Mesodermal cell (in vitro differentiated cells): ENCODE data around the gene NNMT.

Experiments
- H3K27ac ChIP-seq: 2 replicates; pipeline ENCODE4 v1.7.0; 2013; ENCODE audit warnings: mild to moderate bottlenecking, low read depth, low read length, moderate library complexity; ENCODE audit not compliant: severe bottlenecking
- H3K36me3 ChIP-seq: 2 replicates; pipeline ENCODE4 v1.7.1; 2013; ENCODE audit warnings: mild to moderate bottlenecking, low read length, moderate library complexity; ENCODE audit not compliant: control insufficient read depth, insufficient read depth
- H3K4me1 ChIP-seq: one replicate; pipeline ENCODE4 v1.7.1; 2013; ENCODE audit warnings: mild to moderate bottlenecking, low read length; ENCODE audit not compliant: insufficient read depth, control insufficient read depth, poor library complexity, severe bottlenecking
- H3K4me3 ChIP-seq: 2 replicates; pipeline ENCODE4 v1.7.0; 2013; ENCODE audit warnings: low read length, control low read depth, mild to moderate bottlenecking; ENCODE audit not compliant: insufficient read depth, poor library complexity, severe bottlenecking; ENCODE audit errors: extremely low read depth
- H3K9me3 ChIP-seq: 2 replicates; pipeline ENCODE4 v1.7.1; 2013; ENCODE audit warnings: mild to moderate bottlenecking, low read length, moderate library complexity; ENCODE audit not compliant: control insufficient read depth
- WGBS, 2 experiments: methylation state at CpG; one replicate each; pipeline ENCODE4 v1.1.5; 2013; ENCODE audit warnings: missing lambda C conversion rate in 2 of 2; ENCODE audit not compliant: insufficient coverage in 2 of 2; 5-methylcytosine and 5-hydroxymethylcytosine counted together

Gene NNMT

DNA sequence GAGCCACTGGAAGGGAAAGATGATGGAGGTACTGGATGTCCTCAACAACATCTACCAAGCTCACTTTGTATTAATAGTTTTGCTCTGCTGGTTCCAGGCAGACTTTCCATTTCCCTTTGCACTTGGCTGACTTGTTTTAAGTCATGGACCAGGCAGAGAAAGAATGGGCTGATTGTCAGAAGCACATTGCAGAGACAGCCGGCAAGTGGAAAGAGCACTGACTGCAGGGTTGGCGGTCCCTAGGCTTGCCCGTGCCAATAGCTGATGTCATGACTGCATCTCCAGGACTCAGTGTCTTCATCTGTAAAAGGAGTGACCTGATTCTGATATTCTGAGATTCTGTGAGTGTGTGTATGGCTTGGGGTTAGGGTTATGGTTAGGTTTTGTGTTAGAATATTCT is 20.9 kb upstream of the NNMT start:
- H3K36me3 ChIP-seq = no peaks in the 10 kb centered on the region
- H3K4me1 ChIP-seq = peaks cover 7% of the 10 kb centered on the region
- H3K4me3 ChIP-seq = no peak overlapping the region
- 84 to 94% methylated on average over 3 of the region's 3 CpGs for WGBS, 2 experiments
- no peaks in the 10 kb centered on the region for H3K9me3 ChIP-seq
- H3K27ac ChIP-seq = no peak overlapping the region

DNA sequence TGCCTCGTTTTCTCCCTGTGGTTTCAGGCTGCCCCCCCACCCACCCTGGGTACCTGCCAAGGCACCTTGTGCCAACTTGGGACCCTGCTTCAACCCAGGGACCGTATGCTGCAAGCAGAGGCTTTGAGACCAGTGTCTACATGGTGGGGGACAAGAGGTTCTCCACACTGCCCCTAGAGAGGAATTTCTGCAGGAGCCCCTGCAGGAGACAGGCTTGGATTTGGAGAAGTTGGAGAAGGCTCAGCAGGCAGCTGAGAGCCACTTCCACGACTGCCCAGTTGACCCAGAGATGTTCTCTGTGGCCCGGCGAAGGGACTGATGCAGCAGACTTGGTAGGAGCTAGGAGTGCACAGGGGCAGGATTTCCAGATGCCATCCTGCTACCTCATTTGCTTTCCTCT is 20.1 kb upstream of the NNMT start:
- H3K36me3 ChIP-seq = no peaks in the 10 kb centered on the region
- peaks cover 14% of the 10 kb centered on the region for H3K4me1 ChIP-seq
- no peak overlapping the region for H3K4me3 ChIP-seq
- WGBS, 2 experiments = 65 to 69% methylated on average over 4 of the region's 5 CpGs
- no peak overlapping the region for H3K27ac ChIP-seq
- no peaks in the 10 kb centered on the region for H3K9me3 ChIP-seq

DNA sequence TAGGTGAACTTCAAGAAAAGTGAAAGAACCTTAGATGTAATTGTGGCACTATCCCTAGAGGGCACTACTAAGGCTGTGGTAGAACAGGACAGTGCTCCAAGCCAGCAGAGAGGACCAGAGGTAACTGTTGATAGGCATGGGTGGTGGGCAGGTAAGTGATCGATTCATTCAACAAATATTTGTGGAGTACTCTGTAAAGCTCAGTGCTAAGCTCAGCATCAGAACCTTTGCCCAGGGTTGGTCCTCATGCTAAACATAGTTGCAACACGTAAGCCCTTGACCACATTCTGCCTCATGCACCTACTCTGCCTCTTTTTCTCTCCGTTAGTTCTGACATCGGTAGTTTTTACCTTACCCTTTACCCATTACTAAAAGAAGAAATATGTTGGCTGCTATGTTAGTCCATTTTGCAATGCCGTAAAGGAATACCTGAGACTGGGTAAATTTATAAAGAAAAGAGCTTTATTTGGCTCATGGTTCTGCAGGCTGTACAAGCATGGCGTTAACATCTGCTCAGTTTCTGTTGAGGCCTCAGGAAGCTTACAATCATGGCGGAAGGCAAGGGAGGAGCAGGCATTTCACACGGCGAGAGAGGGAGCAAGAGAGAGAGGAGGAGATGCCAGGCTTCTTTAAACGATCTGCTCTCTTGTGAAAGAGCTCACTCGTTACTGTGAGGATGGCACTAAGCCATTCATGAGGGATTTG is 18.4 kb upstream of the NNMT start:
- H3K4me3 ChIP-seq = no peak overlapping the region
- H3K36me3 ChIP-seq = no peaks in the 10 kb centered on the region
- H3K9me3 ChIP-seq = no peaks in the 10 kb centered on the region
- 87 to 88% methylated on average over 8 of the region's 11 CpGs for WGBS, 2 experiments
- H3K4me1 ChIP-seq = peaks cover 28% of the 10 kb centered on the region
- no peak overlapping the region for H3K27ac ChIP-seq

DNA sequence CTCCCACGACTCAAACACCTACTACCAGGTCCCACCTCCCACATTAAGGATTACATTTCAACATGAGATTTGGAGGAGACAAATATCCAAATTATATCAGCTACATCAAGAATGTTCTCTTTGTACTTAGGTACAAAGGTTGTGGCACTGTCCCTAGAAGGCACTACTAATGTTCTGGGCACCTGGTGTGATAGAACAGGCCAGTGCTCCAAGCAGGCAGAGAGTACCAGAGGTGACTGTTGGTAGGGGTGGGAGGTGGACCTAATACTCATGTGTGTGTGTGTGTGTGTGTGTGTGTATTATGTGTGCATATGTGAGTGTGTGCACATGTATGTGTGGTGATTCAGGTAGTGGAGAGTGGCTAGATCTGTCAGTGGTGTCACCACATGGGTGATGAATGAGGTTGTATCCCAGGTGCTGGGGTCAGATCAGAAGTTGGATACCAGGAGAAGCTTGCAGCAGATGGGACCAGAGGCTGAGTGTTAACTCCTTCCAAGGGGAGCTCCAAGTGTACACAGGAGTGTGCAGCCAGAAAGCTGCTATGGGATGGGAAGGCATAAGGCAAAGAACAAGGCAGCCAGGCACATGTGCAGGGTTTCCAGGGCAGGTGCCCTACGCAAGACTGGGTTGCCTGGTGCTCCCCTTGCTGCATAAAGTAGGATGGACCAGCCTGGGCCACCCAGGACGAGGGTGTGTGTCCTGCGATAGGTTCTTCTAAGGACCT is 17.7 kb upstream of the NNMT start:
- 87 to 90% methylated on average over 3 to 4 of the region's 4 CpGs for WGBS, 2 experiments
- H3K9me3 ChIP-seq = no peaks in the 10 kb centered on the region

DNA sequence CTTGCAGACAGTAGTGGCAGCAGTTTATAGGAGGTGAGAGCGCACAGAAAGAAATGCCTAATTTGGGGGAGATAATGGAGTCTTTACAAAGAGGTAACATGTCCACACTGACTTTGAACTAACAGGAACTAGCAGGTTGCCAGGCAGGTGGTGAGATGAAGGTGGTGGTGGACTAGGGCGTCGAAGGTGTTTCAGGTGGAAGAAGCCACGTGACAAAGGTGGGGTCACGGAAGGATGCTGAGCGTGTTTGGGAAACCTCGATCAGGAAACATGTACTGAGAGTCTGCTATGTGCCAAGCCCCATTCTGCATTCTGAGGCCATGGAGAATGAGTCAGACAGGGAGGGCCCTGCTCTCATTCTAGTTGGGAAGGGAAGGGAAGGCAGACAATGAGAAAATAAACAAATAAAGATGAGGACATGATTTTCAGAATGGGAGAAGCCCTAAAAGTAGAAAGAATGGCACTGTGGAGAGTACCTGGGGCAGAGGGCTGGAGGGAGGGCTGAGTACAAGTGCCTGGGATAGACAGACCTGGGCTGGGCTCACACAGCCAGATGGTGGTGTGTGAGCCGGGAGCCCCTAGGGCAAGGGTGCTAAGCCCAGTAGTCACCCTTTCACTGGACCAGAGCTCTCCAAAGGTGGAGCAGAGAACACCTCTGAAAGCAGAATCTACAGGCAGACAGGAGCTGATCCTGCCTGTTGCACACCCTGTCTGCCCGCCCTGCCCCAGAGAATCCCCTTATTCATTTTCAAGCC is 16.2 kb upstream of the NNMT start:
- Histone ChIP-seq H3K27ac (no peak overlapping the region), H3K4me3 (no peak overlapping the region), H3K4me1 (peaks cover 35% of the 10 kb centered on the region), H3K9me3 (no peaks in the 10 kb centered on the region), H3K36me3 (no peaks in the 10 kb centered on the region)
- WGBS, 2 experiments = 86 to 91% methylated on average over 7 to 9 of the region's 9 CpGs

More for the DNA sequence above, 17.7 kb upstream of the NNMT start:
- Histone ChIP-seq H3K27ac (no peak overlapping the region), H3K4me3 (no peak overlapping the region), H3K4me1 (peaks cover 33% of the 10 kb centered on the region), H3K36me3 (no peaks in the 10 kb centered on the region)

DNA sequence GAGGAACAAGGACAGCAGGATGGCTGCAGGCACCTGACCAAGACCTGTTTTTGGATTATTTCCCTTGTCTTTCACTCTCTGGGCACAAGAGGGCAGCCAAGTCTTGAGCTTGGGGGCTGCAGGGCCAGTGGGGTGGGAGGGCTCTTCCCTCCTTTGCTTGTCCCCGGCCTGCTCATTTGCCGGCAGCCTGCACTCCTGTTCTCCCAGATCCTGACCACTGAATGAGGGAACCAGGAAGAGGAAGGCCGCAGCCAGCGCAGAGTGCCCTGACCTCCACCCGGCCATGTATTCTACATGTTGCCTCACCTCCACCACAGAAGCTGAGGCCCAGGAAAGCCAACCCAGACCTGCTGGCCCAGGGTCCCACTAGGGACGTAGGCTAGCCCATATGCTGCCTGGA is 15.5 kb upstream of the NNMT start:
- Histone ChIP-seq H3K4me1 (peaks cover 42% of the 10 kb centered on the region), H3K27ac (no peak overlapping the region), H3K36me3 (no peaks in the 10 kb centered on the region), H3K4me3 (no peak overlapping the region), H3K9me3 (no peaks in the 10 kb centered on the region)
- WGBS, 2 experiments = 31 to 33% methylated on average over 3 to 6 of the region's 6 CpGs

DNA sequence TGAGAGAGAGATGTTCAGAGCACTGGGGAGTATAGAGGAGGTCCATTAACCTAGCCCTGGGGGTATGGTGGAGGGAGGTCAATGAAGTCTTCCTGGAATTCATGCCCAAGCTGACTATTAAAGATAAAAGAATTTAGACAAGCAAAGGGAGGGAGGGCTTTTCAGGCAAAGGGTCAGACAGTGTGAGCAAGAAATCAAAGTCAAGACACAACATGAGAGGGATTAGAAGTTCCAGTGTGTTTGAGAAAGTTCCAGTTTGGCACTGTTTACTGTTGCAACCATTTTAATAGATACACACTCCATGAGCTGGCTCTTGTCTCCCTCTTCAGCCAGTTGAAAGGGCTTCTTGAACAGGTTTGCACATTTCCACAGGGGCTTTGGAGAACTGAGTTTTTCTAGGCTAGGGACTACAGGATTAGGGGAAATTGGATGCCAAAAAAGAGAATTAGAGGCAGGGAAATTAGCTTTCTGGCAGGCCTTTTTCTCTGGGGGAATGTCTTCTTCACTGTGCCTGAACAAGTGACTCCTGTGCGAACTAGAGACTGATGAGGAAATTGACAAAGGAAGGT is 14.7 kb upstream of the NNMT start:
- H3K4me3 ChIP-seq = no peak overlapping the region
- peaks cover 49% of the 10 kb centered on the region for H3K4me1 ChIP-seq
- H3K36me3 ChIP-seq = no peaks in the 10 kb centered on the region
- no peaks in the 10 kb centered on the region for H3K9me3 ChIP-seq
- 100% methylated on average over 1 of the region's 1 CpG for WGBS, 2 experiments
- no peak overlapping the region for H3K27ac ChIP-seq

DNA sequence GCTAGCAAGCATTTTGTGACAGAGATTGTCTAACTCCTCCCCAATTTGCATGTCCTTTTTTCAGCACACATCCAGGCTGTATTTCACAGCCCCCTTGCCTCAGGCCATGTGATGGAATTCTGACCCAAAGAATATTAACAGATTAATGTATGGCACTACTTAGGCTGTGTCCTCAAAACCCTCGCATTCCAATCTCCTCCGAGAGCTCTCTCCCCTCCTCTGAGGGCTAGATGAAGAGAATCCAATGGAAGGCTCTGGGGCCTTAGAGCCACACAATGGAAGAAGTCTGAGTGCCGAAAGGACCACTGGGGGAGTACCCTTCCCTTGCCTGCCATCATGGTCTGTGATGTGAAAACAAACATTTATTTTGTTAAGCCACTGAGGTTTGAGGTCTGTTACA is 13.7 kb upstream of the NNMT start:
- Histone ChIP-seq H3K36me3 (no peaks in the 10 kb centered on the region), H3K9me3 (no peaks in the 10 kb centered on the region), H3K4me3 (no peak overlapping the region), H3K27ac (no peak overlapping the region), H3K4me1 (peaks cover 53% of the 10 kb centered on the region)
- no CpG with 5 or more reads among the region's 3 CpGs for WGBS, 2 experiments

DNA sequence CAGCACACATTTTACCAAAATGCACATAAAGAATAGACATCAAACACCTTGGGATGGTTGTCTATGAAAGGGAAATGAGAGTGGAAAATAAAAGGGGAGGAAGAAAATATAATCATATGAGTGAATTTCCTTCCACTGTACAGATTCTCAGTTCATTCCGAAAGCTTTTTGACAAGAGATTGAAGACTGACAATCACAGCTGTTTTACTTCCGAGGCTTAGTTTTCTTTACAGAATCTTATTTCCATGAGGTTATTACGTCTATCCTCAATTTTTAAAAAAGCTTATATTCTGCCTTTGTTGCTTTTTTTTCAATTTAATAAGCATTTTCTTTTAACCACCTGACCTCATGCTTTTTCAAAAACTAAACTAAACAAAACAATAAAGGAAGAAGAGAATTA is 12.8 kb upstream of the NNMT start:
- H3K27ac ChIP-seq = no peak overlapping the region
- no peaks in the 10 kb centered on the region for H3K36me3 ChIP-seq
- H3K4me1 ChIP-seq = peaks cover 53% of the 10 kb centered on the region
- no peak overlapping the region for H3K4me3 ChIP-seq
- no peaks in the 10 kb centered on the region for H3K9me3 ChIP-seq
- WGBS, 2 experiments = 83 to 100% methylated on average over 2 to 3 of the region's 3 CpGs

DNA sequence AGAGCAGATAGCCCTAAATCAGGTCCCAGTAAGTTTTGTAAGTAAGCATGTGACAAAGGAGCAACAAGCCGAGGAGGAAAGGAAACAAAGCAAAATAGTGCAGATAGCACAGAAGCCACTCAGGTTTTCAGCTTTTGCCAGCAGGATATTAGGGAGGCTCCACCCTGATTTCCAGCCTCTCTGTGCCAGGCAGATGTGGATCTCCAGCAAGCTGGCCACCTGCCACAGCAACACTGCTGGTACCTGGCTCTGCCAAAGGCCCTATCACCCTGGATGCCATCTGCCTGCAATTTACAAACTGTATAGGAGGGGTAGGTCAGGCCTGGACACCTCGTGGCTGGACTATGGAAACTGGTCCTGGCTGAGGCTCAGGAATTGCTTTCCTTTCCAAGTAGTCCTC is 12.2 kb upstream of the NNMT start:
- WGBS, 2 experiments = 85 to 92% methylated on average over 1 of the region's 2 CpGs
- Histone ChIP-seq H3K36me3 (no peaks in the 10 kb centered on the region), H3K4me3 (no peak overlapping the region), H3K4me1 (peaks cover 53% of the 10 kb centered on the region), H3K27ac (no peak overlapping the region), H3K9me3 (no peaks in the 10 kb centered on the region)
